Lung (tissue), 12 donors: ENCODE results near the gene EFNA4. TPM values are rescaled to one million over a fixed set of nuclear protein-coding genes. Genes with fewer than 3 reads are reported as not detected.

ENCODE experiments used
- ATAC-seq: fragments of 200-7000 bp; cut with Tn5 transposase; one replicate; pipeline ENCODE4 v1.9.1; 2020; ENCODE audit warnings: moderate number of reproducible peaks; ENCODE audit not compliant: insufficient read depth, low FRiP score
- DNase-seq, 3 donors: peaks; one replicate each; pipeline ENCODE4 v3.0.0-alpha.2; 2013 to 2017
- H3K27ac ChIP-seq, 2 donors: one replicate each; pipeline ENCODE4 v1.5.1; 2013; ENCODE audit warnings: mild to moderate bottlenecking in 2 of 2, moderate library complexity in 2 of 2, control low read depth in 1 of 2, inconsistent platforms in 1 of 2, low read depth in 1 of 2, low read length in 1 of 2
- H3K27me3 ChIP-seq, 3 donors: one replicate each; pipeline ENCODE4 v1.5.1; 2013; ENCODE audit warnings: low read length in 2 of 3; ENCODE audit not compliant: control insufficient read depth in 3 of 3, insufficient read depth in 3 of 3
- H3K36me3 ChIP-seq, 4 donors: one replicate each; pipeline ENCODE4 v1.5.1; 2013; ENCODE audit warnings: low read length in 4 of 4, mild to moderate bottlenecking in 1 of 4, moderate library complexity in 1 of 4; ENCODE audit not compliant: control insufficient read depth in 4 of 4, insufficient read depth in 4 of 4
- H3K4me1 ChIP-seq, 5 donors: one replicate each; pipeline ENCODE4 v1.5.1; 2013; ENCODE audit warnings: low read length in 5 of 5, mild to moderate bottlenecking in 2 of 5, moderate library complexity in 1 of 5; ENCODE audit not compliant: control insufficient read depth in 5 of 5, insufficient read depth in 5 of 5
- H3K4me3 ChIP-seq: one replicate; pipeline ENCODE4 v1.5.1; 2013; ENCODE audit warnings: mild to moderate bottlenecking, control low read depth, moderate library complexity
- H3K9ac ChIP-seq, 2 donors: one replicate each; pipeline ENCODE4 v1.5.1; 2013; ENCODE audit warnings: low read length in 2 of 2, control low read depth in 1 of 2; ENCODE audit not compliant: insufficient read depth in 1 of 2
- H3K9me3 ChIP-seq, 4 donors: one replicate each; pipeline ENCODE4 v1.5.1; 2013; ENCODE audit warnings: low read length in 3 of 4, mild to moderate bottlenecking in 1 of 4, moderate library complexity in 1 of 4; ENCODE audit not compliant: control insufficient read depth in 4 of 4, insufficient read depth in 3 of 4
- CTCF ChIP-seq: IDR thresholded peaks from 2 replicates; pipeline ENCODE4 v1.5.1; 2012; ENCODE audit warnings: mild to moderate bottlenecking; ENCODE audit errors: control extremely low read depth, extremely low read depth
- WGBS, 2 donors: extraction: QIAGEN DNeasy Blood & Tissue Kit; methylation state at CpG; one replicate each; pipeline ENCODE4 v1.1.7; 2013; 5-methylcytosine and 5-hydroxymethylcytosine counted together
- polyA plus RNA-seq, 2 donors: library from polyadenylated mRNA; stranded (reverse); fragments of 200-250 nt; gene quantifications; one replicate each; pipeline ENCODE4 v1.2.1, GENCODE V29; 2013
- total RNA-seq, 2 donors: library from RNA; depleted of rRNA in 1 of 2; stranded (reverse); fragments of >200 nt in 1 of 2; gene quantifications; one replicate each; pipeline ENCODE4 v1.2.1, GENCODE V29; 2014 to 2021
- donor health status: control.
- donor health status: control.
- donor health status: Bipolar disorder and iron deficiency.
- donor health status: healthy.
- donor health status: DM: yes; HTN: yes; CAD: no.

The EFNA4 gene
- total and polyA plus RNA-seq, 4 donors: 8.3 to 13.4 (median 10.2) TPM

- 75 to 78% methylated on average over 5 of the region's 5 CpGs for WGBS, 2 donors
- H3K27me3 ChIP-seq: peaks cover 0 to 26% (median 18%) of the 10 kb centered on the region in 3 donors
- DNase-seq: no peak
- no peaks in the 10 kb centered on the region for H3K36me3 ChIP-seq
- H3K4me1 ChIP-seq: peaks cover 2 to 26% (median 12%) of the 10 kb centered on the region in 5 donors
- no peak overlapping the region for H3K9ac ChIP-seq
- ATAC-seq: no peak
- H3K4me3 ChIP-seq: no peak overlapping the region
- no peaks in the 10 kb centered on the region for H3K9me3 ChIP-seq
- no peak overlapping the region for H3K27ac ChIP-seq
- no peak for TF ChIP-seq CTCF
Observed at GRCh38 chr1:155075535-155075934, 12.0 kb downstream of the EFNA4 start.

- DNase-seq: no peak
- TF ChIP-seq CTCF: no peak
- Histone ChIP-seq H3K4me3 (no peak overlapping the region), H3K4me1 (peaks cover 0 to 28% (median 5%) of the 10 kb centered on the region in 5 donors), H3K27ac (no peak overlapping the region), H3K9ac (no peak overlapping the region), H3K36me3 (no peaks in the 10 kb centered on the region), H3K27me3 (peaks cover 0 to 31% (median 25%) of the 10 kb centered on the region in 3 donors), H3K9me3 (no peaks in the 10 kb centered on the region)
- ATAC-seq: no peak
- WGBS, 2 donors: 78 to 80% methylated on average over 1 of the region's 1 CpG
Observed at GRCh38 chr1:155076371-155076770, 12.8 kb downstream of the EFNA4 start.

- Histone ChIP-seq H3K9ac (no peak overlapping the region), H3K27me3 (peaks cover 0 to 31% (median 26%) of the 10 kb centered on the region in 3 donors), H3K36me3 (no peaks in the 10 kb centered on the region), H3K4me3 (no peak overlapping the region), H3K9me3 (no peaks in the 10 kb centered on the region), H3K27ac (no peak overlapping the region), H3K4me1 (peaks cover 0 to 34% (median 5%) of the 10 kb centered on the region in 5 donors)
- TF ChIP-seq CTCF: no peak
- no peak for DNase-seq
- no peak for ATAC-seq
- 85 to 92% methylated on average over 3 of the region's 3 CpGs for WGBS, 2 donors
Observed at GRCh38 chr1:155077346-155077745, 13.8 kb downstream of the EFNA4 start.
